A549 (cell line): Measurements from ENCODE around the gene ATG9A. TPM values are rescaled to one million over a fixed set of nuclear protein-coding genes. Genes with fewer than 3 reads are reported as not detected.

Experiments
- ATAC-seq, 2 experiments: fragments of 200-7000 bp in 1 of 2; fragments of >200 bp in 1 of 2; cut with Nextera tagmentation in 1 of 2; cut with Tn5 transposase in 1 of 2; 3 replicates each; pipeline versions ENCODE4 v1.8.0 to v1.9.1; 2018 to 2020; ENCODE audit warnings: mild to moderate bottlenecking in 1 of 2, moderate library complexity in 1 of 2
- CTCF ChIA-PET: fragments of 300-600 bp; sonication (Branson Sonifier 250); formaldehyde crosslinking; extraction: SDS; loops from one replicate; lab custom pipeline; 2021; ENCODE audit warnings: antibody characterized with exemption, inconsistent platforms; lab: Yijun Ruan, JAX
- POLR2A ChIA-PET: fragments of 350-600 bp; formaldehyde crosslinking; extraction: SDS; loops from one replicate; lab custom pipeline; 2021; ENCODE audit warnings: antibody characterized with exemption, inconsistent platforms; lab: Yijun Ruan, JAX
- DNase-seq, 2 experiments: peaks; one replicate each; pipeline versions ENCODE4 v3.0.0 to v3.0.0-alpha.2; 2011 to 2016; ENCODE audit warnings: low read depth in 1 of 2, low spot score in 1 of 2
- FAIRE-seq: peaks from 2 replicates; lab custom pipeline; 2011; peaks lifted over from hg19 to GRCh38; lab: Jason Lieb, UNC
- H3K27ac ChIP-seq, 2 experiments: fragments of >200 bp; sonication (Bioruptor Twin); formaldehyde crosslinking; 3 replicates each; pipeline ENCODE4 v1.5.1; 2016 to 2017
- H3K4me1 ChIP-seq: fragments of >200 bp; sonication (Bioruptor Twin); formaldehyde crosslinking; 3 replicates; pipeline ENCODE4 v1.6.1; 2016
- H3K4me2 ChIP-seq: fragments of >200 bp; sonication (Bioruptor Twin); formaldehyde crosslinking; 3 replicates; pipeline ENCODE4 v1.6.1; 2016
- H3K4me3 ChIP-seq: fragments of >200 bp; sonication (Bioruptor Twin); formaldehyde crosslinking; 3 replicates; pipeline ENCODE4 v1.5.1; 2016
- H3K9me3 ChIP-seq: fragments of >200 bp; sonication (Bioruptor Twin); formaldehyde crosslinking; 3 replicates; pipeline ENCODE4 v1.6.1; 2016
- BCL3 ChIP-seq: fragments of >200 bp; sonication (Bioruptor Twin); formaldehyde crosslinking; IDR thresholded peaks from 3 replicates; pipeline ENCODE4 v1.6.1; 2016
- CEBPB ChIP-seq, 2 experiments: fragments of >200 bp in 1 of 2; sonication (Bioruptor Twin) in 1 of 2; formaldehyde crosslinking in 1 of 2; IDR thresholded peaks; 2 replicates each; pipeline ENCODE4 v1.6.1; 2012 to 2016
- E2F6 ChIP-seq: IDR thresholded peaks from 2 replicates; pipeline ENCODE4 v1.6.1; 2012; ENCODE audit warnings: low read depth, borderline replicate concordance
- EP300 ChIP-seq, 2 experiments: fragments of >200 bp; sonication (Bioruptor Twin); formaldehyde crosslinking; IDR thresholded peaks; 2 replicates in 1 of 2; 3 replicates in 1 of 2; pipeline ENCODE4 v1.6.1; 2016 to 2017
- ESRRA ChIP-seq: fragments of 150-350 bp; IDR thresholded peaks from 2 replicates; pipeline ENCODE4 v1.6.1; 2014; ENCODE audit warnings: mild to moderate bottlenecking, low read length, borderline replicate concordance
- FOSL2 ChIP-seq, 2 experiments: fragments of 450-650 bp in 1 of 2; fragments of >200 bp in 1 of 2; sonication (Bioruptor Twin) in 1 of 2; formaldehyde crosslinking; IDR thresholded peaks; 2 replicates each; pipeline versions ENCODE4 v1.5.0 to v1.6.1; 2016 to 2020; ENCODE audit warnings: mild to moderate bottlenecking in 1 of 2, moderate library complexity in 1 of 2
- HES2 ChIP-seq: fragments of >200 bp; sonication (Bioruptor Twin); formaldehyde crosslinking; IDR thresholded peaks from 2 replicates; pipeline ENCODE4 v1.6.1; 2016
- HOXB13 ChIP-seq: fragments of 250-450 bp; sonication (Bioruptor Pico); IDR thresholded peaks from 2 replicates; pipeline ENCODE4 v1.5.0; 2020; ENCODE audit warnings: low read depth, mild to moderate bottlenecking, moderate library complexity
- HOXB5 ChIP-seq: fragments of 250-450 bp; sonication (Bioruptor Pico); IDR thresholded peaks from 2 replicates; pipeline ENCODE4 v1.5.0; 2020; ENCODE audit warnings: mild to moderate bottlenecking, moderate library complexity
- JUNB ChIP-seq: fragments of >200 bp; sonication (Bioruptor Twin); formaldehyde crosslinking; IDR thresholded peaks from 2 replicates; pipeline ENCODE4 v1.6.1; 2016
- PBX3 ChIP-seq: IDR thresholded peaks from 2 replicates; pipeline ENCODE4 v1.6.1; 2012
- REST ChIP-seq: fragments of 200-600 bp; sonication (generic); IDR thresholded peaks from 2 replicates; pipeline ENCODE4 v1.6.1; 2016; ENCODE audit warnings: antibody characterized with exemption, mild to moderate bottlenecking, moderate library complexity
- RNF2 ChIP-seq: fragments of 200-600 bp; sonication (generic); IDR thresholded peaks from 2 replicates; pipeline ENCODE4 v1.6.1; 2016; ENCODE audit warnings: low read depth, mild to moderate bottlenecking, antibody characterized with exemption, moderate library complexity, borderline replicate concordance
- SMC3 ChIP-seq: fragments of >200 bp; sonication (Bioruptor Twin); formaldehyde crosslinking; IDR thresholded peaks from 3 replicates; pipeline ENCODE4 v1.6.1; 2018; ENCODE audit warnings: inconsistent platforms
- TP53 ChIP-seq: fragments of 250-450 bp; sonication (Bioruptor Pico); IDR thresholded peaks from 2 replicates; pipeline ENCODE4 v1.5.0; 2021; ENCODE audit warnings: mild to moderate bottlenecking, moderate library complexity
- WGBS: methylation state at CpG from one replicate; pipeline ENCODE4 v1.1.6; 2017; ENCODE audit errors: missing lambda C conversion rate; 5-methylcytosine and 5-hydroxymethylcytosine counted together
- polyA plus RNA-seq, 4 experiments: library from polyadenylated mRNA; depleted of rRNA in 3 of 4; stranded (reverse); fragments of >200 nt; fragmentation: RNase III in 1 of 4; extraction: RNeasy Plus Mini Kit Qiagen cat#74134 plus additional on column Dnase treatment in 1 of 4; gene quantifications; 2 replicates in 3 of 4; 3 replicates in 1 of 4; pipeline ENCODE4 v1.2.3, GENCODE V29; 2011 to 2017
- TF ChIP-seq, protein P1 (sequence below): fragments of 250-450 bp; sonication (Bioruptor Pico); IDR thresholded peaks from 2 replicates; pipeline ENCODE4 v1.5.0; 2020; ENCODE audit warnings: low read depth, mild to moderate bottlenecking, moderate library complexity
- TF ChIP-seq, protein P2 (sequence below): fragments of >200 bp; sonication (Bioruptor Twin); formaldehyde crosslinking; IDR thresholded peaks from 3 replicates; pipeline ENCODE4 v1.5.1; 2016

ATG9A gene
- polyA plus RNA-seq, 2 of the 4 experiments (the other 2 are of a cell fraction) = 41.9 to 75.2 TPM

- H3K27ac ChIP-seq = no peak overlapping the region
- no peak for DNase-seq
- TF ChIP-seq PBX3 = no peak
- no peak for TF ChIP-seq HOXB5 (CRISPR knock-in tag)
- TF ChIP-seq HES2 = no peak
- TF ChIP-seq JUNB = no peak
- no peak for TF ChIP-seq HOXB13
- no peak for TF ChIP-seq REST
- TF ChIP-seq BCL3 = no peak
- TF ChIP-seq E2F6 = no peak
- TF ChIP-seq CEBPB (IDR thresholded peaks at IDR 0.05) = no peak
- TF ChIP-seq, protein P1, sequence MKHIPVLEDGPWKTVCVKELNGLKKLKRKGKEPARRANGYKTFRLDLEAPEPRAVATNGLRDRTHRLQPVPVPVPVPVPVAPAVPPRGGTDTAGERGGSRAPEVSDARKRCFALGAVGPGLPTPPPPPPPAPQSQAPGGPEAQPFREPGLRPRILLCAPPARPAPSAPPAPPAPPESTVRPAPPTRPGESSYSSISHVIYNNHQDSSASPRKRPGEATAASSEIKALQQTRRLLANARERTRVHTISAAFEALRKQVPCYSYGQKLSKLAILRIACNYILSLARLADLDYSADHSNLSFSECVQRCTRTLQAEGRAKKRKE (CRISPR knock-in tag) = no peak
- no peak for TF ChIP-seq FOSL2 (IDR thresholded peaks at IDR 0.05)
- TF ChIP-seq FOSL2 (CRISPR knock-in tag; IDR thresholded peaks at IDR 0.05) = no peak
- TF ChIP-seq EP300 (IDR thresholded peaks at IDR 0.05) = no peak
- TF ChIP-seq RNF2 = no peak
- TF ChIP-seq TP53 (CRISPR knock-in tag) = no peak
- TF ChIP-seq SMC3 = no peak
- TF ChIP-seq ESRRA = no peak
- TF ChIP-seq, protein P2, sequence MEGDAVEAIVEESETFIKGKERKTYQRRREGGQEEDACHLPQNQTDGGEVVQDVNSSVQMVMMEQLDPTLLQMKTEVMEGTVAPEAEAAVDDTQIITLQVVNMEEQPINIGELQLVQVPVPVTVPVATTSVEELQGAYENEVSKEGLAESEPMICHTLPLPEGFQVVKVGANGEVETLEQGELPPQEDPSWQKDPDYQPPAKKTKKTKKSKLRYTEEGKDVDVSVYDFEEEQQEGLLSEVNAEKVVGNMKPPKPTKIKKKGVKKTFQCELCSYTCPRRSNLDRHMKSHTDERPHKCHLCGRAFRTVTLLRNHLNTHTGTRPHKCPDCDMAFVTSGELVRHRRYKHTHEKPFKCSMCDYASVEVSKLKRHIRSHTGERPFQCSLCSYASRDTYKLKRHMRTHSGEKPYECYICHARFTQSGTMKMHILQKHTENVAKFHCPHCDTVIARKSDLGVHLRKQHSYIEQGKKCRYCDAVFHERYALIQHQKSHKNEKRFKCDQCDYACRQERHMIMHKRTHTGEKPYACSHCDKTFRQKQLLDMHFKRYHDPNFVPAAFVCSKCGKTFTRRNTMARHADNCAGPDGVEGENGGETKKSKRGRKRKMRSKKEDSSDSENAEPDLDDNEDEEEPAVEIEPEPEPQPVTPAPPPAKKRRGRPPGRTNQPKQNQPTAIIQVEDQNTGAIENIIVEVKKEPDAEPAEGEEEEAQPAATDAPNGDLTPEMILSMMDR = no peak
- TF ChIP-seq, all 56 proteins: peak for 0
- FAIRE-seq (no peak), ATAC-seq (no peak)
- H3K4me1 ChIP-seq = peaks cover 15% of the 10 kb centered on the region
- POLR2A ChIA-PET = no interaction called here
- H3K4me3 ChIP-seq = no peak overlapping the region
- H3K4me2 ChIP-seq = no peak overlapping the region
- CTCF ChIA-PET = interaction anchor here (0.6 to 10.6 kb wide), 10 partner anchors 8 to 203 kb away, joined by 3 to 177 read pairs (median 6); partner anchors contain the start of genes DNAJB2 and NHEJ1
- 87% methylated on average over 7 of the region's 7 CpGs for WGBS
- H3K9me3 ChIP-seq = no peaks in the 10 kb centered on the region
Measured at GRCh38 chr2:219174801-219175200, 54.6 kb downstream of the ATG9A start.
